GM10248 (cell line): ENCODE data around the gene NELFB.

Experiments used
- CTCF ChIA-PET: fragments of 300-600 bp; sonication (Branson Sonifier 250); formaldehyde crosslinking; extraction: SDS; loops from one replicate; lab custom pipeline; 2021; ENCODE audit warnings: antibody characterized with exemption; lab: Yijun Ruan, JAX
- POLR2A ChIA-PET: fragments of 350-650 bp; sonication (Branson Sonifier 250); formaldehyde crosslinking; extraction: SDS; loops from one replicate; lab custom pipeline; 2020; ENCODE audit warnings: antibody characterized with exemption; lab: Yijun Ruan, JAX
- DNase-seq: peaks from one replicate; pipeline ENCODE4 v3.0.0; 2012; ENCODE audit errors: extremely low spot score
- CTCF ChIP-seq: IDR thresholded peaks from 2 replicates; pipeline ENCODE4 v1.5.1; 2012; ENCODE audit warnings: mild to moderate bottlenecking, low read depth; ENCODE audit errors: extremely low read depth, missing control alignments, control extremely low read depth

Gene NELFB

GRCh38 chr9:137218754-137219271, 36.3 kb upstream of the NELFB start:
- ChIA-PET CTCF (interaction anchor here (2.4 to 2.6 kb wide), 2 partner anchors 8 to 18 kb away, joined by 8 to 9 read pairs; partner anchors contain the start of gene RNF224), POLR2A (no interaction called here)
- DNase-seq: no peak
- no peak for TF ChIP-seq CTCF

DNA sequence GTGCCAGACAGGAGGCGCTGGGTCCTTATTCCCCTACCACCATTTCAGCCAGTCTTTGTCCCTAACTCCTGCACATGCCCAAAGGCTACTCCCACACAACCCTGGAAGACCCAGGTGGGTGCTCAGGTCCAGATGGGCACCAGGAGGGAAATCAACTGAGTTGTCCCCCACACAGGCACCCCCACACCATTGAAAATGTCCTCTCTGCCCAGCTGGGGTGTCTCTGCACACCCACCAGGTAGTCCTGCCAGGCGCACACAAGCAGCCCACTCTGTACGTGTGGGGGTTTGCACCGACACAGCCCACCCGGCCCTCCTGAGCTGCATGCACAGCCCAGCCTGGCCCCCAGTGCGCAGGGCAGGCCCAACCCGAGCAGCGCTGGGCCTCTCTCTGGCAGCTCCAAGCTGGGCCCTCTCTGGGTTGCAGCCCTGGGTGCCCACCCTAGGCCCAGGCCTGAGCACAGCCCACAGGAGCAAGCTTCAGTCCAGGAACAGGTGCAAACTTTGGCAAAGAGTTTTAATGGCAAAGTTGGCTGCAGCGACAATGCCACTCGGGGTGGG, 35.3 kb upstream of the NELFB start:
- ChIA-PET CTCF (interaction anchor here (1.3 to 2.6 kb wide), 3 partner anchors 7 to 17 kb away, joined by 3 to 9 read pairs (median 8); partner anchors contain the start of gene RNF224), POLR2A (no interaction called here)
- TF ChIP-seq CTCF: no peak
- DNase-seq: no peak

- CTCF ChIA-PET: interaction anchor here (0.7 to 2.6 kb wide), 3 partner anchors 9 to 16 kb away, joined by 3 to 9 read pairs (median 3); no protein-coding TSS in a partner anchor
- DNase-seq: no peak
- no peak for TF ChIP-seq CTCF
- POLR2A ChIA-PET: no interaction called here
These were observed 34.6 kb upstream of the NELFB start for GRCh38 chr9:137220317-137221094.

DNA sequence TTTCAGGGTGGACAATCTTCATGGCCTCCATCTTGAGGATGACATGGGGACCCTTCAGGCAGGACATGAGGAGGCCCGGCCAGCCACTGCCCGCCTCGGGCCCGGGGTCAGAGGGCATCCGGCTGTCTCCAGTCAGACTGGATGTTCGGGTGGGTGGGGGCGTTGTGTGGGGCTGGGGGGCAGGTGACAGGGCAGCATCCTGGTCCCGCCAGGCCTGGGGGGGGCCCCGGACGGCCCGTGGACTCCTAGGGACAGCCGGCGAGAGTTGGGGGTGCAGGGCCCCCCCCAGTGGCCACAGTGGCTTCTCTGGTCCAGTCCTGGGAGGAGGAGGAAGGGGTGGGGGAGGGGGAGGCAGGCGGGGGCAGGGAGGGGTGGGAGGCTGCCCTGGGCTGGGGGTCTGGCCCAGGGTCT, 34.0 kb upstream of the NELFB start:
- ChIA-PET POLR2A (no interaction called here), CTCF (interaction anchor here (0.7 to 2.6 kb wide), 3 partner anchors 10 to 16 kb away, joined by 3 to 9 read pairs (median 3); no protein-coding TSS in a partner anchor)

DNA sequence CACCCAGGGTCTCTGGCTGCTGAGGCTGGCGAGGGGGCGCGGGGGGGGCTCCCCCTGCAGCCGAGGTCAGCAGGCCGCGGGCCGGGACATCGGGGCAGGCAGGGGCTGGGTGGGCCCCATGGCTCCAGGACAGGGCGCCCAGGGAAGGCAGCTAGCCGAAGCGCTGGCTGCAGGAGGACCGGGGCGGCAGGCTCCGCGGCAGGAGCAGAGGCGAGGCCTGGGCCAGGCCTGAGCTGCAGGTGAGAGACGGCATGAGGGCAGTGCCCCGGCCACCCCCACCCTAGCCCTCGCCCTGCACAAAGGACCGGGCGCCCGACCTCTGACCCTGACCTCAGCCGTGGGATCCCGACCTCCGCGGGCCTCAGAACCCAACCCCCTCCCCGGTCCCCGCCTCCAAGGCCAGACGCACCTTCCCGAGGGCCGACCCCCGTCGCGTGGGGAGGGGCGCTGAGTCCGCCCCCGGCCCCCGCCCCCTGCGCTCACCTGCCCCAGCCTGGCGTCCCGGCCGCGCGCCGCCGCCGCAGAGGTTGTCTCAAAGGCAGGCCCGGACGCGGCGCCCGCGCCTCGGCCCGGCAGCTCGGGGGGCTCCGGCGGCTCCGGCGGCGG, 33.5 kb upstream of the NELFB start:
- CTCF ChIA-PET: interaction anchor here (1.2 to 6.9 kb wide), 3 partner anchors 16 to 155 kb away, joined by 4 to 92 read pairs (median 12); partner anchors contain the start of genes ANAPC2, SSNA1 and TUBB4B
- POLR2A ChIA-PET: no interaction called here
- DNase-seq: no peak
- no peak for TF ChIP-seq CTCF

More for the DNA sequence above, 34.0 kb upstream of the NELFB start:
- no peak for DNase-seq
- no peak for TF ChIP-seq CTCF
